ENCODE results near the gene TMEM108.
"Not testable (repeated sequence)": the region's sequence is repeated elsewhere in the genome, so short reads cannot be mapped to it uniquely, and the experiment has no call there.

The TMEM108 gene

GRCh38 chr3:133038089-133038730, at the start of gene TMEM108:
TSS of gene TMEM108 (plus strand) at chr3:133038391.
- DNase-seq: peak; percentile 71 to 72

GRCh38 chr3:132995971-132996370, 42.2 kb upstream of the TMEM108 start:
- no peak for DNase-seq

GRCh38 chr3:132997404-132998185, 40.6 kb upstream of the TMEM108 start:
- no peak for DNase-seq

- DNase-seq: not testable (repeated sequence)
Measured at GRCh38 chr3:133005032-133005431, 33.2 kb upstream of the TMEM108 start.

- DNase-seq: no peak
Measured at GRCh38 chr3:133007601-133008000, 30.6 kb upstream of the TMEM108 start.

DNA sequence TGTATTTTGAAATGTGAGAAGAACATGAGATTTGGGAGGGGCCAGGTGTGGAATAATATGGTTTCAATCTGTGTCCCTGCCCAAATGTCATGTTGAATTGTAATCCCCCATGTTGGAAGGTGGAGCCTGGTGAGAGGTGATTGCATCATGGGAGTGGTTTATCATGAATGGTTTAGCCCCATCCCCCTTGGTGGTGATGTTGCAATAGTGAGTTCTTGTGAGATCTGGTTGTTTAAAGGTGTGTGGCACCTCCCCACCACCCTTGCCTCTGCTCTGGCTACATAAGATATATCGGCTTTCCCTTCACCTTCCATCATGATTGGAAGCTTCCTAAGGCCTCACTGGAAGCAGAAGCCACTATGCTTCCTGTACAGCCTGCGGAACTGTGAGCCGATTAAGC, 23.9 kb upstream of the TMEM108 start:
- DNase-seq: no peak

DNA sequence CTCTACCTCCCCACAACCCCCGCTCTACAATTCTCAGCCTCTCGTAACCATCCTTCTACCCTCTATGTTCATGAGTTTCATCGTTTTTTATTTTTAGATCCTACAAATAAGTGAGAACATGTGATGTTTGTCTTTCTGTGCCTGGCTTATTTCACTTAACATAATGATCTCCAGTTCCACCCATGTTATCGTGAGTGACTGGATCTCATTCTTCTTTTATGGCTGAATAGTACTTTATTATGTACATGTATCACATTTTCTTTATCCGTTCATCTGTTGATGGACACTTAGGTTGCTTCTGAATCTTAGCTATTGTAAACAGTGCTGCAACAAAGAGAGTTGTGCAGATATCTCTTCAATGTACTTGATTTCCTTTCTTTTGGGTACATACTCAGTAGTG, 22.6 kb upstream of the TMEM108 start:
- not testable (repeated sequence) for DNase-seq

- DNase-seq: no peak
Measured at GRCh38 chr3:133016838-133017309, 21.3 kb upstream of the TMEM108 start.

- DNase-seq: no peak
Measured at GRCh38 chr3:133018921-133019320, 19.3 kb upstream of the TMEM108 start.

- DNase-seq: no peak
Measured at GRCh38 chr3:133021206-133021605, 17.0 kb upstream of the TMEM108 start.

DNA sequence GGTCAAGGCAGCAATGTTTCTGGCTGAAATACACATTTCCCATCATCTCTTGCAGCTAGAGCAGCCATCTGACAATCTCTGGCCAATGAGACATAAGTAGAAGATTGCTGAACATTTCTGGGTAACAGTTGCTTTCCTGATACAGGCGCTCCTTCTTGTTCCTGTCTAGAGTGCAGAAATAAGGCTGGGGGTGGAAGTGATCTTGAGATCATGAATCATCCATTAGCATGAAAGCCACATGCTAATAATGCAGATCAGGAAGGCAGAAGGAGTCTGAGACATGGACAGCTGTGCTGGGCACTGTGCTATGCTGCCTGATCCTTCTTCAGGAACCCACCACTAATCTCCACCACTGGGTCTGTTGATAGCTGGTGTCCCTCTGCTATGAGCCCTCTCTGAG, 14.8 kb upstream of the TMEM108 start:
- DNase-seq: no peak

GRCh38 chr3:133025546-133025945, 12.6 kb upstream of the TMEM108 start:
- no peak for DNase-seq

DNA sequence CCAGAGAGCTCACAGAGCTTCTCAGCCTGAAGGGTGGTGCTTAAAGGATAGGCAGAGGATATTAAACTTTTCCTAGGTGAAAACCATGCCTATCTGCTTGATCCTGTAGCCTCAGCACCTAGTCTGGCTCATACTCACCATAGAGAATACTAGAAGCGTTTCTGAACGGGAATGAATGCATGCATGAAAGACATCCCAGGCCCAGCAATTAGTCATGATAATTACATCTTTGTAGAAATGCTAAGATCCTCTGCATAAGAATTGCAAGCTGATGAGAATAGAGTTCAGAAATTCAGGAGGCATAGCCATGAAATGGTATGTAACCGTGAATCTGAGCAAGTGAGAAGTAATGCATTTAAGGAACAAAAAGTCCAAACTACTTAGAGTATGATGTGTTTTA, 5.9 kb upstream of the TMEM108 start:
- DNase-seq: no peak

GRCh38 chr3:133037436-133037835, 755 bp upstream of the TMEM108 start:
- DNase-seq: no peak

- no peak for DNase-seq
Measured at GRCh38 chr3:133038731-133039375, 662 bp downstream of the TMEM108 start.

DNA sequence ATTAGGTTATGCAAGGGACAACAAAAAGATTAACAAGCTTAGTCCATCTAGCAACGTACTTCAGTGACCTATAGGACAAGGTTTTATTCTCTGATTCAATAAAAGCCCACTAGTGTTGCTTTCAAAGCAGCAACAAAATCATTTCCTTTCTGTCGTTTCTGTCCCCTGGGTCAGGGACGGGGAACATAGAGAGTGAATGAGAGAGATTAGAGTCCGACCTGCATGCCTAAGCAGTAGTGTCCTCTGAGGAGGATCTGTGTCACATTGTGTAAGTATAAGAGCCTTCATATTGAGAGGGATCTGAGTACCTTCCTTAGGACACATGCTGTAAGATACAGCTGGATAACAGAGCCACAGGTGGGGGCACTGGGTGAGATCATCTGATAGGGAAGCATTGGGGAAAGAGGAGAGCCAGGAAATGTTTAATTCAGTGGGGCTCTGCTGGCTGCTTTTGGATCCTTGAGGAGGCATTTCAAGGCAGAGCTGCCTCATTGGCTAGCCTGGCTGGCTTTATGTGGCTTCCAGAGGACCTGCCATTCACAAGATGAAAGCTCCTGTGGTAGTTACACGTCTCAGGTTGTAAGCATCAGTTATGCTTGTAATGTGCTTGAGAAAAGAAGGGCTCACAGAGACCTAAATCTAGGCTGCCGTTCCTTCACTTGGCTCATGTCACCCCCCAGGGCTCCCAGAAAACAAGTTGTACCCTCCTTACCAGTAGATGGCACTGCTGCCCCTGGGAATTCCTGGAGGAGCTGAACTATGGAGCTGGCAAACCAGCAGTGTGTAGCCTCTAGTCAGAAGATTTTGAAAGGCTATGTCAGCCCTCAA, 2.7 kb downstream of the TMEM108 start:
- DNase-seq: peak; percentile 65 to 75

DNA sequence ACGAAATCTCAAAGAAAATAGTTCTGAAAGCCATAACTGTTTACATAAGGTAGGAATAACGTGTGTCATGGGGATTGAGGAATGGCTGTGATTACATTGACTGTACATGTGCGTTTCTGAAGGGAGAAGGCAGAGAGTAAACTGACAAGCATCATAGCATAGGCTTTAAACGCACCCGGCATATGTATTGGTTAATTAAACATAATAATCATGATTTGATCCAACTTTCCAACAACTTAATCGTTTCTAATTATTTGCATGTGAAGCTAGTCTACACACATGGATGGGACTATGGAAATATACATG, 3.3 kb downstream of the TMEM108 start:
- DNase-seq: no peak

GRCh38 chr3:133042778-133043177, 4.6 kb downstream of the TMEM108 start:
- DNase-seq: no peak

- DNase-seq: no peak
Measured at GRCh38 chr3:133047980-133048379, 9.8 kb downstream of the TMEM108 start.

DNA sequence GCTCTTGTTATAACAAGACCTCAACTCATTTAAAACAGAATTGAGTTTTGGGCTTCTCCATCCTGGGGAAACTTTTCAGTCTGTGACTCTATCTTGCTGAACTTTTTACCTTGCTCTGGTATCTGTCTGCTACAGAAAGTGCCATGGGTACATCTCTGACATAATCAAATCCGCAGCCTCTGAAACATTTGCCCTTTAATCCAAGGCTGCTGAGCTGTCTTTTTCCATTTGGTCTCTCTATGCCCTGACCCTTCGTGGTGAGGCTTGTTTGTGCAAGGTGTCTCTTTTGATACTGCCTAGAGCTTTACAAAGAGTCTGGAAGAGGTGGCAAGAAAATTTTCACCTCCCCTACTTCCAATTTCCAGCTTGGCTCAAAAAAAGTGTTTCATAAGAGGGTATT, 11.3 kb downstream of the TMEM108 start:
- no peak for DNase-seq

GRCh38 chr3:133050891-133051290, 12.7 kb downstream of the TMEM108 start:
- no peak for DNase-seq

GRCh38 chr3:133053532-133053931, 15.3 kb downstream of the TMEM108 start:
- DNase-seq: no peak

- no peak for DNase-seq
Measured at GRCh38 chr3:133054586-133054985, 16.4 kb downstream of the TMEM108 start.
